ENCODE data around the gene ACY1.
"Not testable (repeated sequence)": the region's sequence is repeated elsewhere in the genome, so short reads cannot be mapped to it uniquely, and the experiment has no call there.

The ACY1 gene

GRCh38 chr3:51992017-51992682, 8.8 kb downstream of the ACY1 start:
- Histone ChIP-seq H3K4me3 (replicated peaks; ENCODE audit: insufficient read depth, low read length) (no peak overlapping the region), H3K27me3 (ENCODE audit: insufficient read depth, poor library complexity, severe bottlenecking) (no peaks in the 10 kb centered on the region), H3K27ac (replicated peaks) (no peak overlapping the region)
- TF ChIP-seq CTCF (IDR thresholded peaks at IDR 0.05; ENCODE audit: insufficient read depth, low read length) (no peak), POLR2AphosphoS5 (IDR thresholded peaks at IDR 0.05; ENCODE audit: low read depth) (0 out of 2 replicates have a peak, but pooled peaks have one; percentile 41)
- DNase-seq (ENCODE audit: low read depth in 1 of 2, low spot score in 1 of 2) = no peak

GRCh38 chr3:51993657-51994056, 10.3 kb downstream of the ACY1 start:
- not testable (repeated sequence) for H3K27me3 ChIP-seq (ENCODE audit: insufficient read depth, poor library complexity, severe bottlenecking); DNase-seq (ENCODE audit: low read depth in 1 of 2, low spot score in 1 of 2); H3K27ac ChIP-seq (replicated peaks); H3K4me3 ChIP-seq (replicated peaks; ENCODE audit: insufficient read depth, low read length)

GRCh38 chr3:51994530-51994929, 11.2 kb downstream of the ACY1 start:
- peak overlapping the region; percentile 93 for H3K4me3 ChIP-seq (replicated peaks; ENCODE audit: insufficient read depth, low read length)
- DNase-seq (ENCODE audit: low read depth in 1 of 2, low spot score in 1 of 2) = no peak
- TF ChIP-seq GABPA (IDR thresholded peaks at IDR 0.05; ENCODE audit: low read depth) (no peak), REST (IDR thresholded peaks at IDR 0.05; ENCODE audit: insufficient replicate concordance, low read depth) (no peak), POLR2AphosphoS5 (IDR thresholded peaks at IDR 0.05; ENCODE audit: low read depth) (no peak; the same call in 1 of the 2 replicates), CTCF (IDR thresholded peaks at IDR 0.05; ENCODE audit: insufficient read depth, low read length) (no peak), SPI1 (IDR thresholded peaks at IDR 0.05; ENCODE audit: borderline replicate concordance, low read depth) (no peak)
- H3K27me3 ChIP-seq (ENCODE audit: insufficient read depth, poor library complexity, severe bottlenecking) = no peaks in the 10 kb centered on the region
- H3K27ac ChIP-seq (replicated peaks) = peak overlapping the region; percentile 97

- peak; percentile 95 to 97 for DNase-seq (ENCODE audit: low read depth in 1 of 2, low spot score in 1 of 2)
- H3K27ac ChIP-seq (replicated peaks) = peak within 1 kb of the TSS; percentile 97
- H3K27me3 ChIP-seq (ENCODE audit: insufficient read depth, poor library complexity, severe bottlenecking) = no peaks in the 10 kb centered on the region
- peak within 1 kb of the TSS; percentile 93 for H3K4me3 ChIP-seq (replicated peaks; ENCODE audit: insufficient read depth, low read length)
- TF ChIP-seq GABPA (IDR thresholded peaks at IDR 0.05; ENCODE audit: low read depth) (peak; percentile 100), CTCF (IDR thresholded peaks at IDR 0.05; ENCODE audit: insufficient read depth, low read length) (no peak), POLR2AphosphoS5 (IDR thresholded peaks at IDR 0.05; ENCODE audit: low read depth) (peak; percentile 98), REST (IDR thresholded peaks at IDR 0.05; ENCODE audit: insufficient replicate concordance, low read depth) (peak; percentile 85)
Observed at GRCh38 chr3:51995346-51996163, 12.2 kb downstream of the ACY1 start, which contains the start of gene RPL29. Gene RPL29 (minus strand): TSS chr3:51995895. CDS start chr3:51995461, 434 bp downstream.
